Vagina (tissue), 2 donors: ENCODE data around the gene WNT5B.

ENCODE experiments used
- POLR2A ChIP-seq, 2 donors: fragments of 450-650 bp; IDR thresholded peaks; one replicate each; pipeline ENCODE4 v1.6.1; 2017; ENCODE audit warnings: antibody characterized with exemption in 2 of 2, mild to moderate bottlenecking in 2 of 2, moderate library complexity in 2 of 2
- POLR2AphosphoS5 ChIP-seq, 2 donors: sonication (generic); formaldehyde crosslinking; IDR thresholded peaks; one replicate each; pipeline ENCODE4 v1.9.0; 2017; ENCODE audit warnings: antibody characterized with exemption in 2 of 2, mild to moderate bottlenecking in 2 of 2, low read depth in 1 of 2; ENCODE audit not compliant: insufficient read depth in 1 of 2
- TF ChIP-seq, protein P1 (sequence below), 3 experiments: fragments of 450-650 bp in 2 of 3; fragments of 200-600 bp in 1 of 3; sonication (generic) in 1 of 3; IDR thresholded peaks; one replicate each; pipeline ENCODE4 v1.5.1; 2017 to 2019; ENCODE audit warnings: antibody characterized with exemption in 3 of 3, mild to moderate bottlenecking in 2 of 3, moderate library complexity in 2 of 3

DNA sequence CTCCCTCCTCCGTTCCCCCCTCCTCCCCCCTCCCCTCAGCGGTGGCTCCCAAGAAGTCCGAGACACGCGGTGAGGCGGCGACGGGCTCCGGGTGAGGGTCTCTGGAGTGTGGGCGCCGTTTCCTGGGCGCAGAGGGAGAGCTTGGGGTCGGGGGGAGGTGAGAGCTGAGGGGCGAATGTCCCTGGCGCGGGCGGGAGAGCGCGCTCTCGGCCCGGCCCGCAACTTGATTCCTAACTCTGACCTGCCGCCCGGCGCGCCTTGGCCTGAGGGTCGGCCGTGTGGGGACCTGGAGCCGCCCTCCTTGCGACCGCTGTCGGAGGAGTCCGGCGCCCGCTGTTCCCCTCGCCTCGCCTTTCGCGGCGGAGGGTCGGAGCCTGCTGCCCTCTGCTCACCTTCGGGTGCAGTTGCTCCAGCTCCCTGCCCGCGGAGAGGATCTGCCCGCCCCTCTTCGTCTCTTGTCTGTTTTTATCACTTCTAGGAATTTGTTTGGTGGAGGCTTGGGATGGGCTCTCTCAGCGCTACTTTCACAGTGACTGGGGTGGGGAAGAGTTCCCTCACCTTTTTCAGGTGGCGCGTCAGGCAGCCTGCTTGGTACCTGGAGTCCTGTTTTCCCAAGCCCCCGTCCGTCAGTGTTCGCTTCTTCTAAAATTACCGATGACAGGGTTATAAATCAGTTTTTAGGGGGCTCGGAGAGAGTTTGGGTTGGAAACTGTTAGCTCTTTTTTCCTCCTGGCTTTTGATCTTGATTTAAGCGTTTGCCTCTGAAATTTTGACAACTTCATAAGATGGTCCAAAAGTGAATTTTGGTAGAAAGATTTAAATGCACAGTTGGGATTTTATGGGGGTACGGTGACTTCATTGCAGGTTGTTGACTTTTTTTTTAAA lies 62.3 kb downstream of the WNT5B start:
- TF ChIP-seq, protein P1, sequence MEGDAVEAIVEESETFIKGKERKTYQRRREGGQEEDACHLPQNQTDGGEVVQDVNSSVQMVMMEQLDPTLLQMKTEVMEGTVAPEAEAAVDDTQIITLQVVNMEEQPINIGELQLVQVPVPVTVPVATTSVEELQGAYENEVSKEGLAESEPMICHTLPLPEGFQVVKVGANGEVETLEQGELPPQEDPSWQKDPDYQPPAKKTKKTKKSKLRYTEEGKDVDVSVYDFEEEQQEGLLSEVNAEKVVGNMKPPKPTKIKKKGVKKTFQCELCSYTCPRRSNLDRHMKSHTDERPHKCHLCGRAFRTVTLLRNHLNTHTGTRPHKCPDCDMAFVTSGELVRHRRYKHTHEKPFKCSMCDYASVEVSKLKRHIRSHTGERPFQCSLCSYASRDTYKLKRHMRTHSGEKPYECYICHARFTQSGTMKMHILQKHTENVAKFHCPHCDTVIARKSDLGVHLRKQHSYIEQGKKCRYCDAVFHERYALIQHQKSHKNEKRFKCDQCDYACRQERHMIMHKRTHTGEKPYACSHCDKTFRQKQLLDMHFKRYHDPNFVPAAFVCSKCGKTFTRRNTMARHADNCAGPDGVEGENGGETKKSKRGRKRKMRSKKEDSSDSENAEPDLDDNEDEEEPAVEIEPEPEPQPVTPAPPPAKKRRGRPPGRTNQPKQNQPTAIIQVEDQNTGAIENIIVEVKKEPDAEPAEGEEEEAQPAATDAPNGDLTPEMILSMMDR (IDR thresholded peaks at IDR 0.05) = no peak
- TF ChIP-seq POLR2A (IDR thresholded peaks at IDR 0.05) (no peak), POLR2AphosphoS5 (IDR thresholded peaks at IDR 0.05; ENCODE audit: insufficient read depth in 1 of 2, low read depth in 1 of 2) (no peak)
